ENCODE measurements around the gene RAB17. TPM values are rescaled to one million over a fixed set of nuclear protein-coding genes. Genes with fewer than 3 reads are reported as not detected.
"Not testable (repeated sequence)": the region's sequence is repeated elsewhere in the genome, so short reads cannot be mapped to it uniquely, and the experiment has no call there.

RAB17 gene
- total and polyA plus RNA-seq, 2 experiments from 2014 or later, result 2.9 to 3.1 TPM

DNA sequence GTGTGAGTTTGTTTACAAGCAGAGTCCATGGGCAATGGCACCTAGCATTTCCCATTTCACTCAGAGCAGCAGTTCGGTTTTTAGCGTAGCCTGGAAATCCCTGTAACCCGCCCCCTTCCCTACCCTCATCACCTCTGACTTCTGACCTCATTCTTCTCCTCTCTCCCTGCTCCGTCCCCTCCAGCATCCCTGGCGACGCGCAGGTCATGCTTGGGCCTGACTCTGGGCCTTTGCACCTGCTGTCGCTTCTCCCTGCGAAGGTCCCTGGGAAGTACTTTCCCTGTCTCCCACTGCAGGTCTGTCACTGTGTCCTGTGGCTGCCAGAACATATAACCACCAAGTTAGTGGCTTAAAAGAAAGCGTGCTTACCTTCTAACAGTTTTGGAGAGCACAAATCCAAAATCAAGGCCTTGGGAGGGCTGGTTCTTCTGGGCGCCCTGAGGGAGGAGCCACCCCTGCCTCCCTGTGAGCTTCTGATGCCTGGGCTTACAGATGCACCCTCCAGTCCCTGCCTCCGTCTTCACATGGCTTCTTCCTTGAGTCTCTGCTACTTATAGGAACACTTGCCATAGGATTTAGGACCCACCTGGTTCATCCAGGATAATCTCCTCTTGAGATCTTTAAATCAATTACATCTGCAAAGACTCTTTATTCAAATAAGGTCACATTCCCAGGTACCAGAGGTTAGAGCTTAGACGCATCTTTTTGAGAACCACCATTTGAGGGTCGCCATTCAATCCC, 8.1 kb upstream of the RAB17 start:
- DNase-seq (ENCODE audit: low read depth in 1 of 2, low spot score in 1 of 2), result no peak
- Histone ChIP-seq H3K4me1 (ENCODE audit: low read depth) (peaks cover 48% of the 10 kb centered on the region), H3K27ac (no peak overlapping the region), H3K27me3 (no peaks in the 10 kb centered on the region), H3K36me3 (no peaks in the 10 kb centered on the region), H3K4me3 (no peak overlapping the region), H3K9me3 (ENCODE audit: low read depth) (no peaks in the 10 kb centered on the region)
- TF ChIP-seq, protein P1, sequence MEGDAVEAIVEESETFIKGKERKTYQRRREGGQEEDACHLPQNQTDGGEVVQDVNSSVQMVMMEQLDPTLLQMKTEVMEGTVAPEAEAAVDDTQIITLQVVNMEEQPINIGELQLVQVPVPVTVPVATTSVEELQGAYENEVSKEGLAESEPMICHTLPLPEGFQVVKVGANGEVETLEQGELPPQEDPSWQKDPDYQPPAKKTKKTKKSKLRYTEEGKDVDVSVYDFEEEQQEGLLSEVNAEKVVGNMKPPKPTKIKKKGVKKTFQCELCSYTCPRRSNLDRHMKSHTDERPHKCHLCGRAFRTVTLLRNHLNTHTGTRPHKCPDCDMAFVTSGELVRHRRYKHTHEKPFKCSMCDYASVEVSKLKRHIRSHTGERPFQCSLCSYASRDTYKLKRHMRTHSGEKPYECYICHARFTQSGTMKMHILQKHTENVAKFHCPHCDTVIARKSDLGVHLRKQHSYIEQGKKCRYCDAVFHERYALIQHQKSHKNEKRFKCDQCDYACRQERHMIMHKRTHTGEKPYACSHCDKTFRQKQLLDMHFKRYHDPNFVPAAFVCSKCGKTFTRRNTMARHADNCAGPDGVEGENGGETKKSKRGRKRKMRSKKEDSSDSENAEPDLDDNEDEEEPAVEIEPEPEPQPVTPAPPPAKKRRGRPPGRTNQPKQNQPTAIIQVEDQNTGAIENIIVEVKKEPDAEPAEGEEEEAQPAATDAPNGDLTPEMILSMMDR (IDR thresholded peaks at IDR 0.05; ENCODE audit: low read depth, low read length), result no peak

DNA sequence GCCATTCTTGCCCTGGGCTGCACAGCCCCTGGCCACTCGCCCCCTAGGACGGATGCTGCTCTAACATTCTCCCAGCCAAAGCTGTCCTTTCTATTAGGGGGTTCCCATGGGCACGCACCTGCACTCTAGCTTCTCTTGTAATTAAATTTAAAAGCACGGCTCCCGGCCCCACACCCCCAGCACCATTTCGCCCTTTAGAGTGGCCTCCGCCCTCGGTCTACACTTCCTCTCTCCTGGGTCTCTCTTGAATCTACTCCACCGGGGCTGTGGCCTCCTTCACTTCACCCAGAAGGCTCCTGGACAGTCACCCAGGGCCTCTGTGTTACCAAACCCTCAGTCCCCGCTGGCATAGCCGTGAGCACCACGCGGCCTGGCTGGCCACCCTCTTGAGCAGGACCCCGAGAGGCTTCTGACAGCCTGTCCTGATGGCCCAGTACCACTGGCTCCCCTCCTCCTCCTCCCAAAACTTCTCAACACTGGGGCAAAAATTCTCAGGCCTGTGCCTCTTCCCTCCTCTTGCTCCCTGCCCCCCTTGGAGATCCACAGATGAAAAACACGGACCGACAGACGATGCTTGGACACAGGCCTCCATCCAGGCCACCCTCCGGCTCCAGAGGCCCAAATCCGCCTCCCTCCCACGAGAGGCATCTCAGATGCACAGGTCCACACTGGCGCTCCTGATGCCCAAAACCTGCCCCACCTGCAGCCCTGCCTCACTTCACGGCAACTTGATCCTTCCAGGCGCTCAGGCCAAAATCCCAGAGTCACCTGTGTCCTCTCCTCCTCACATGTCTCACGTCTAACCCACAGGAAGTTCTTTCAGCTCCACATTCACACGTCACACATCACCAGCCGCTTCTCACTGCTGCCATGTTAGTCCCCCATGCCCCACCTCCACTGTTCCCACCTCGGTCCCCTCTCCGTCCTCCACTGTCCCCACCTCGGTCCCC, 6.9 kb upstream of the RAB17 start:
- H3K4me3 ChIP-seq, result no peak overlapping the region
- H3K9me3 ChIP-seq (ENCODE audit: low read depth), result no peaks in the 10 kb centered on the region
- H3K4me1 ChIP-seq (ENCODE audit: low read depth), result peaks cover 48% of the 10 kb centered on the region
- TF ChIP-seq, protein P1 (IDR thresholded peaks at IDR 0.05; ENCODE audit: low read depth, low read length), result no peak
- no peaks in the 10 kb centered on the region for H3K27me3 ChIP-seq
- no peak overlapping the region for H3K27ac ChIP-seq
- no peak for DNase-seq (ENCODE audit: low read depth in 1 of 2, low spot score in 1 of 2)
- no peaks in the 10 kb centered on the region for H3K36me3 ChIP-seq

DNA sequence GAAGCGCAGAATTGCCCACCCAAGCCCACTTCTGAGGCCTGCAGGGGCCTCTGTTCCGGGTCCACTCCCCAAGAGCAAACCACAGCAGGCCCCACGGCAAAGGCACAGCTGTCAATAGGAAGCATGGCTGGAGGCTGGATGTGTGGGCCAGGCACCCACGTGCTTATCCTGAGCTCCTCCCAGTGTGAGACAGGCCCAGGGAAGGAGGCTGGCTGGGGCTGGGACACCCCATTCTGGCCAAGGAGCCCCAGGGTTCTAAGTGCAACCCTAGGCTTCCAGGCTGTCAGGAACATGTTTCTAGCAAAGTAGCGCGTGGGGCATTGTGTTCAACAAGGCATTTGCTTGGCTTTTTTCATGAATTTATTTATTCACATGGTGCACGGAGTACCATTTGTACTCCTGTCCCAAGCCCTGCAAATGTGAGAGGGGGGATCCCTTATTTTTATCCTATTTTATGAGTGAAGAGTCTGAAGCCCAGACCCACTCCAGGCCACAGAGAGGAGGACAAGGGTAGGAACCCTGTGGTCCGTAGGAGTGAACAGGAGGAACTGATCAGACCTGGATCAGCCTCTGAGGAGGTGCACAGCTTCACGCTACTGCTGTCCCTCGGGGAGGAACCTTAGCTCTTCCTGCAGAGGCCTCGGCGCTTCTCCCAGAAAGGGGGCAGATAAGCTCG, 6.1 kb upstream of the RAB17 start:
- H3K4me3 ChIP-seq, result no peak overlapping the region

DNA sequence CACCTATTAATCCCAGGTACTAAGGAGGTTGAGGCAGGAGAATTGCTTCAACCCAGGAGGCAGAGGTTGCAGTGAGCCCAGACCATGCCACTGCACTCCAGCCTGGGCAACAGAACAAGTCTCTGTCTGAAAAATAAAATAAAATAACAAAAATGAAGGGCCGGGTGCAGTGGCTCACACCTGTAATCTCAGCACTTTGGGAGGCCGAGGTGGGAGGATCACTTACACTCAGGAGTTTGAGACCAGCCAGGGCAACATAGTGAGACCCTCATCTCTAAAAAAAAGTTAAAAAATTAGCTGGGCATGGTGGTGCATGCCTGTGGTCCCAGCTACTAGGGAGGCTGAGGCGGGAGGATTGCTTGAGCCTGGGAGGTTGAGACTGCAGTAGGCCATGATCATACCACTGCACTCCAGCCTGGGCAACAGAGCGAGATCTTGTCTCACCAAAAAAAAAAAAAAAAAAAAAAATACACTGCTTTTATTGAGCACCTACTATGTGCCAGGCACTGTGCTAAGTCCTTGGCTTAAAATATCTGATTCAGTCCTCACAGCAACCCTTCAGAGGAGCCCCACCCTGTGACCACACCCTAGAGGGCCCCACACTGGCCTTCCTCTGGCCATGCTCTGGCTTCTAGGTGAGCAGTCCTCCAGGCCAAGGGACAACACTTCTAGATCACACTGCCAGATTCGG, 5.4 kb upstream of the RAB17 start:
- DNase-seq (ENCODE audit: low read depth in 1 of 2, low spot score in 1 of 2); H3K27me3 ChIP-seq; H3K4me3 ChIP-seq; H3K36me3 ChIP-seq; H3K9me3 ChIP-seq (ENCODE audit: low read depth): not testable (repeated sequence)
- Histone ChIP-seq H3K27ac (peak overlapping the region; percentile 87), H3K4me1 (ENCODE audit: low read depth) (peaks cover 36% of the 10 kb centered on the region)

More for the DNA sequence above, 6.1 kb upstream of the RAB17 start:
- H3K27ac ChIP-seq, result no peak overlapping the region
- TF ChIP-seq, protein P1 (IDR thresholded peaks at IDR 0.05; ENCODE audit: low read depth, low read length), result no peak
- no peaks in the 10 kb centered on the region for H3K9me3 ChIP-seq (ENCODE audit: low read depth)
- H3K27me3 ChIP-seq, result no peaks in the 10 kb centered on the region
- H3K4me1 ChIP-seq (ENCODE audit: low read depth), result peaks cover 42% of the 10 kb centered on the region
- no peaks in the 10 kb centered on the region for H3K36me3 ChIP-seq
- DNase-seq (ENCODE audit: low read depth in 1 of 2, low spot score in 1 of 2), result no peak

DNA sequence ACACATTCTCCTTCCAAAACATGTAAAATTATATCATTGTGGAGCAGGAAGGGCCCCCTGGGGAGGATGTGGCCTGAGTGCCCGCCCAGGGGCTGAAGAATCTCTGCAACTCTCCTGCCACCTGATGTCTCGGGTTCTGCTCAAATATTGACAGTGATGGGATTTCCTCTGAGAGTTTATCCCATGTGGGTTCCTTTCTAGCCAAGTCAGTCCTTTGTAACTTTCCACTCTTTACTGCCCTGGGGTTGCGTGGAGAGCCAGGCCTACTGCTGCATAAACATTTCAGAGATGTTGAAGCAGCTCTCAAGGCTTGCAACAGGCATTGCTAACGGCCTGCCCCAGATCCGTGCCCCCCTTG, 4.0 kb upstream of the RAB17 start:
- Histone ChIP-seq H3K4me3 (no peak overlapping the region), H3K27ac (peak overlapping the region; percentile 87), H3K9me3 (ENCODE audit: low read depth) (no peaks in the 10 kb centered on the region), H3K36me3 (no peaks in the 10 kb centered on the region), H3K4me1 (ENCODE audit: low read depth) (peaks cover 37% of the 10 kb centered on the region), H3K27me3 (no peaks in the 10 kb centered on the region)
- DNase-seq (ENCODE audit: low read depth in 1 of 2, low spot score in 1 of 2), result peak in 1 of 2 donors; percentile 53
- TF ChIP-seq, protein P1 (IDR thresholded peaks at IDR 0.05; ENCODE audit: low read depth, low read length), result no peak

Measured in cardiac muscle cell (in vitro differentiated cells and primary cell).